ENCODE data around the gene OR51Q1. TPM values are rescaled to one million over a fixed set of nuclear protein-coding genes. Genes with fewer than 3 reads are reported as not detected.

Gene OR51Q1
- not detected for total RNA-seq (ENCODE audit: insufficient read depth, low replicate concordance)

- DNase-seq (ENCODE audit: low spot score) = no peak
Measured at GRCh38 chr11:5421811-5422210, at the start of gene OR51Q1. TSS of gene OR51Q1 (plus strand) at chr11:5422111. CDS start at chr11:5422201, 90 bp downstream.

GRCh38 chr11:5380740-5381342 lies 41.1 kb upstream of the OR51Q1 start:
- peak; percentile 57 for DNase-seq (ENCODE audit: low spot score)

- DNase-seq (ENCODE audit: low spot score) = no peak
Measured at GRCh38 chr11:5383576-5383975, 38.3 kb upstream of the OR51Q1 start, which contains the start of gene OR51M1. TSS of gene OR51M1 (plus strand) at chr11:5383812. CDS start at chr11:5389399, 5,587 bp downstream.

- DNase-seq (ENCODE audit: low spot score) = no peak
Measured at GRCh38 chr11:5384335-5384734, 37.6 kb upstream of the OR51Q1 start.

GRCh38 chr11:5390210-5390609 lies 31.7 kb upstream of the OR51Q1 start:
- DNase-seq (ENCODE audit: low spot score) = no peak

GRCh38 chr11:5394091-5394490 lies 27.8 kb upstream of the OR51Q1 start:
- DNase-seq (ENCODE audit: low spot score) = no peak

GRCh38 chr11:5398936-5399335 lies 23.0 kb upstream of the OR51Q1 start:
- DNase-seq (ENCODE audit: low spot score) = no peak

- DNase-seq (ENCODE audit: low spot score) = no peak
Measured at GRCh38 chr11:5405173-5405572, 16.7 kb upstream of the OR51Q1 start.

- DNase-seq (ENCODE audit: low spot score) = no peak
Measured at GRCh38 chr11:5420993-5421392, 918 bp upstream of the OR51Q1 start.

GRCh38 chr11:5423131-5423530 lies 1.2 kb downstream of the OR51Q1 start:
- DNase-seq (ENCODE audit: low spot score) = peak; percentile 40

- no peak for DNase-seq (ENCODE audit: low spot score)
Measured at GRCh38 chr11:5441414-5441813, 19.5 kb downstream of the OR51Q1 start, which contains the start of gene OR51I1. TSS of gene OR51I1 (minus strand) at chr11:5441514. CDS start at chr11:5441514, 0 bp downstream.

- DNase-seq (ENCODE audit: low spot score) = no peak
Measured at GRCh38 chr11:5443835-5444393, 22.0 kb downstream of the OR51Q1 start.

GRCh38 chr11:5449023-5449422 lies 27.1 kb downstream of the OR51Q1 start, which contains the start of gene OR51I2:
TSS of gene OR51I2 (plus strand) at chr11:5449323. CDS start at chr11:5453489, 4,166 bp downstream.
- no peak for DNase-seq (ENCODE audit: low spot score)

GRCh38 chr11:5449432-5449831 lies 27.5 kb downstream of the OR51Q1 start:
- DNase-seq (ENCODE audit: low spot score) = no peak

GRCh38 chr11:5460983-5461621 lies 39.2 kb downstream of the OR51Q1 start:
- no peak for DNase-seq (ENCODE audit: low spot score)

- no peak for DNase-seq (ENCODE audit: low spot score)
Measured at GRCh38 chr11:5467527-5467926, 45.6 kb downstream of the OR51Q1 start.

Other genes starting within 250 kb of the OR51Q1 start
- 15.9 TPM for gene OR51V1, start 221.4 kb upstream of the OR51Q1 start, total RNA-seq (ENCODE audit: insufficient read depth, low replicate concordance)
- gene HBB, start 195.0 kb upstream of the OR51Q1 start, total RNA-seq (ENCODE audit: insufficient read depth, low replicate concordance) = 3,180 TPM
- not detected for gene HBD, start 187.6 kb upstream of the OR51Q1 start, total RNA-seq (ENCODE audit: insufficient read depth, low replicate concordance)
- gene HBG1, start 172.3 kb upstream of the OR51Q1 start, total RNA-seq (ENCODE audit: insufficient read depth, low replicate concordance) = 278 TPM
- gene HBG2, start 167.3 kb upstream of the OR51Q1 start, total RNA-seq (ENCODE audit: insufficient read depth, low replicate concordance) = 9,844 TPM
- 40.9 TPM for gene HBE1, start 152.2 kb upstream of the OR51Q1 start, total RNA-seq (ENCODE audit: insufficient read depth, low replicate concordance)
- 3.1 TPM for gene OR51B4, start 120.2 kb upstream of the OR51Q1 start, total RNA-seq (ENCODE audit: insufficient read depth, low replicate concordance)
- gene OR51B2, start 97.8 kb upstream of the OR51Q1 start, total RNA-seq (ENCODE audit: insufficient read depth, low replicate concordance) = 2.9 TPM
- 17.1 TPM for gene OR51B5, start 78.6 kb upstream of the OR51Q1 start, total RNA-seq (ENCODE audit: insufficient read depth, low replicate concordance)
- gene OR51B6, start 70.6 kb upstream of the OR51Q1 start, total RNA-seq (ENCODE audit: insufficient read depth, low replicate concordance) = 3.6 TPM
- gene OR51M1, start 38.3 kb upstream of the OR51Q1 start, total RNA-seq (ENCODE audit: insufficient read depth, low replicate concordance) = 3.9 TPM
- 6.3 TPM for gene OR51I1, start 19.4 kb downstream of the OR51Q1 start, total RNA-seq (ENCODE audit: insufficient read depth, low replicate concordance)
- 3.1 TPM for gene OR51I2, start 27.2 kb downstream of the OR51Q1 start, total RNA-seq (ENCODE audit: insufficient read depth, low replicate concordance)
- not detected for gene OR52D1, start 66.6 kb downstream of the OR51Q1 start, total RNA-seq (ENCODE audit: insufficient read depth, low replicate concordance)
- 2.6 TPM for gene UBQLN3, start 87.8 kb downstream of the OR51Q1 start, total RNA-seq (ENCODE audit: insufficient read depth, low replicate concordance)
- not detected for gene UBQLNL, start 94.6 kb downstream of the OR51Q1 start, total RNA-seq (ENCODE audit: insufficient read depth, low replicate concordance)
- gene OR52H1, start 126.4 kb downstream of the OR51Q1 start, total RNA-seq (ENCODE audit: insufficient read depth, low replicate concordance) = 1.7 TPM
- gene OR52B6, start 158.8 kb downstream of the OR51Q1 start, total RNA-seq (ENCODE audit: insufficient read depth, low replicate concordance) = not detected
- 4.1 TPM for gene TRIM6, start 174.5 kb downstream of the OR51Q1 start, total RNA-seq (ENCODE audit: insufficient read depth, low replicate concordance)
- 10.1 TPM for gene TRIM34, start 202.9 kb downstream of the OR51Q1 start, total RNA-seq (ENCODE audit: insufficient read depth, low replicate concordance)

Measured in umbilical cord (tissue), 2 donors.